Right atrium auricular region (tissue), 2 donors: Measurements from ENCODE around the gene ACTRT2. TPM values are rescaled to one million over a fixed set of nuclear protein-coding genes. Genes with fewer than 3 reads are reported as not detected.
A peak's percentile ranks its signal among the peaks of the same experiment; 100 is the strongest.

Experiments
- DNase-seq: peaks from one replicate; pipeline ENCODE4 v3.0.0-alpha.2; 2019; ENCODE audit warnings: low spot score
- H3K27ac ChIP-seq, 2 donors: fragments of 200-600 bp; sonication (generic); 1 replicate in 1 of 2; 2 replicates in 1 of 2; pipeline ENCODE4 v1.5.1; 2016 to 2019
- H3K27me3 ChIP-seq, 2 donors: fragments of 200-600 bp; sonication (generic); one replicate each; pipeline versions ENCODE4 v1.5.1 to v1.6.0; 2017 to 2019
- H3K36me3 ChIP-seq: fragments of 200-600 bp; sonication (generic); one replicate; pipeline ENCODE4 v1.5.1; 2016
- H3K4me1 ChIP-seq, 2 donors: fragments of 200-600 bp; sonication (generic); one replicate each; pipeline versions ENCODE4 v1.5.1 to v1.6.0; 2017 to 2019
- H3K4me3 ChIP-seq, 2 donors: fragments of 200-600 bp; sonication (generic); 1 replicate in 1 of 2; 2 replicates in 1 of 2; pipeline ENCODE4 v1.5.1; 2017 to 2019; ENCODE audit warnings: mild to moderate bottlenecking in 1 of 2, moderate library complexity in 1 of 2
- H3K9me3 ChIP-seq, 2 donors: fragments of 200-600 bp; sonication (generic); one replicate each; pipeline ENCODE4 v1.5.1; 2019
- CTCF ChIP-seq, 2 donors: fragments of 200-600 bp; sonication (generic); IDR thresholded peaks; one replicate each; pipeline ENCODE4 v1.5.1; 2019; ENCODE audit warnings: antibody characterized with exemption in 2 of 2
- total RNA-seq, 2 donors: library from RNA; depleted of rRNA; stranded (reverse); fragments of >200 nt; gene quantifications; one replicate each; pipeline ENCODE4 v1.1.0, GENCODE V29; 2016

ACTRT2 gene
- total RNA-seq, 2 donors from 2014 or later = not detected

GRCh38 chr1:3064901-3065300 is 43.6 kb downstream of the ACTRT2 start:
- Histone ChIP-seq H3K36me3 (no peaks in the 10 kb centered on the region), H3K4me3 (no peak overlapping the region), H3K27me3 (peaks cover 29 to 57% of the 10 kb centered on the region in 2 donors), H3K4me1 (peaks cover 0 to 38% of the 10 kb centered on the region in 2 donors), H3K9me3 (no peaks in the 10 kb centered on the region), H3K27ac (no peak overlapping the region)
- DNase-seq = no peak
- no peak for TF ChIP-seq CTCF (IDR thresholded peaks at IDR 0.05)

DNA sequence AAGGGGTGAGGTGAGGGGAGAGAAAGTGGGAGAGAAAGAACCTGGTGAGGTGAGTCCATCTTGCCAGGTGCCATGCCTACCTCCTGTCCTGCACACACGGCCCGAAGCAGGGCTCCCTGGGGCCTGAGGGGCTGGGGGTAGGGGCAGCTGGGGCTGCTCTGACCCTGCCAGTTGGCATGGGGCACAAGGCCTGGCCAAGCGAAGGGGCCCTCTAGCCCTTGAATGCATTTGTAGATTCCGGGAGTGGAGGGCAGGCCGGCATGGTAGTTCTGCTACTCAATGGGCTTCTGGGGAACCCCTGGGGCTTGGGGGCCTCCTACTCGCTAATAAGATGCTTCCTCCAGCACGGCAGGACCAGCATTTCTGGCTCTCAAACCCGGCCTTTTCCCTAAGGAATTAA is 44.1 kb downstream of the ACTRT2 start:
- no peak for TF ChIP-seq CTCF (IDR thresholded peaks at IDR 0.05)
- Histone ChIP-seq H3K9me3 (no peaks in the 10 kb centered on the region), H3K4me1 (peaks cover 0 to 38% of the 10 kb centered on the region in 2 donors), H3K27me3 (peaks cover 29 to 57% of the 10 kb centered on the region in 2 donors), H3K36me3 (no peaks in the 10 kb centered on the region), H3K27ac (no peak overlapping the region), H3K4me3 (no peak overlapping the region)
- no peak for DNase-seq

DNA sequence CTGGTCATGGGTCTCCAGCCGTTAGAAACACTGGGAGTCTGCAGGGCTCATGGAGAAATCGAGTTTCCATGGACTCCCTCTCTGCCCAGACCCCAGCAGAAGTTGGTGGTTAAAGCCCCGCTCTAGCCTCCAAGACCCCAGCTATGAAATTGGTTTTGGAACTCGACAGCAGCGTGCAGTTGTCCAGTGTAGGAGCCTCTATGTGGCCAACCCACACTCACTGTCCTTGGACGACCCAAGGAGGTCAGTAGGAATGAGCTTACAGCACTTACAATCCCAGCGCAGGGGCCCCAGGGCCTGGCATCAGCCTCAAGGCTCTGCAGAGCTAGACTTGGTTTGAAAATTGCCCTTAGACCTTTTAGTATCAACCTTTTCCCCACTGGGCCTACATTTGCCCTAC is 44.5 kb downstream of the ACTRT2 start:
- no peak for DNase-seq
- Histone ChIP-seq H3K4me1 (peaks cover 0 to 42% of the 10 kb centered on the region in 2 donors), H3K27me3 (peaks cover 29 to 57% of the 10 kb centered on the region in 2 donors), H3K27ac (no peak overlapping the region), H3K4me3 (no peak overlapping the region), H3K9me3 (no peaks in the 10 kb centered on the region), H3K36me3 (no peaks in the 10 kb centered on the region)
- TF ChIP-seq CTCF (IDR thresholded peaks at IDR 0.05) = no peak

- Histone ChIP-seq H3K36me3 (no peaks in the 10 kb centered on the region), H3K9me3 (no peaks in the 10 kb centered on the region), H3K4me3 (no peak overlapping the region), H3K27ac (no peak overlapping the region), H3K27me3 (peaks cover 29 to 57% of the 10 kb centered on the region in 2 donors), H3K4me1 (peaks cover 0 to 46% of the 10 kb centered on the region in 2 donors)
- peak in 1 of 2 donors; percentile 55 for TF ChIP-seq CTCF (IDR thresholded peaks at IDR 0.05)
- DNase-seq = no peak
Measured at GRCh38 chr1:3066250-3066711, 45.0 kb downstream of the ACTRT2 start.

- H3K4me3 ChIP-seq = no peak overlapping the region
Measured at GRCh38 chr1:3066826-3067225, 45.6 kb downstream of the ACTRT2 start.

More at GRCh38 chr1:3066826-3067225, 45.6 kb downstream of the ACTRT2 start:
- peaks cover 0 to 49% of the 10 kb centered on the region in 2 donors for H3K4me1 ChIP-seq
- DNase-seq = no peak
- no peaks in the 10 kb centered on the region for H3K36me3 ChIP-seq
- H3K27me3 ChIP-seq = peaks cover 28 to 58% of the 10 kb centered on the region in 2 donors
- TF ChIP-seq CTCF (IDR thresholded peaks at IDR 0.05) = no peak
- no peaks in the 10 kb centered on the region for H3K9me3 ChIP-seq
- H3K27ac ChIP-seq = no peak overlapping the region
